ENCODE results near the gene PLCL2.
"Not testable (repeated sequence)": the region's sequence is repeated elsewhere in the genome, so short reads cannot be mapped to it uniquely, and the experiment has no call there.

PLCL2 gene

DNA sequence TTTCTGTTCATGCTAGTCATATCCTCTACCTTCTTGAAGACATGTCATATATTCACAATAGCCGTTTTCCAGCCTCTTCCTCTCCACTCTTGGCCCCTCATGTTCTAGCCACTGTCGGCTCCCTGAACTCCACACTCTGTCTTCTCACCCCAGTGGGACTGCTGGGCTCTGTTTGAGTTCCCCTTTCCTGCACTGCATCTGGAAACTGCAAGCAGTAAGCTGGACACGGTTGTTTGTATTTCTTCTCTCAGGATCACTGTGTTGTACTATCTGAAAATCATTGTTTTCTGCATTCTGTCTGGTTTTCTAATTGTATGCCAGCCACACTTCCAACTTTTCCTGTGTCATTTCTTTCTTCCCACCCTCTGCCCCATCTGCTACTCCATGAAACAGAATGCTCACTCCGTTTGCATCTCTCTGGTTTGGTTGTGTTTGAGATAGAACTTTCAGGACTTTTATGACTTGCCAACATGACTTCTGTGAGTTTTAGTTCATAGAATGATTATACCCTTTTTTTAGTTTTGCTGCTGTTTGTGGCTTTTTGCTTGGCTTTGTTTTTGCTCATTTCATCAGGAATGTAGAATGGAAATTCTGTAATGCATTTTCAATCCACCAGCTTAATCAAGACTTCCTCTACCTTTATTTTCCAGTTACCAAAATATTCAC, 192.3 kb downstream of the PLCL2 start:
- no peak for DNase-seq (ENCODE audit: low spot score)

DNA sequence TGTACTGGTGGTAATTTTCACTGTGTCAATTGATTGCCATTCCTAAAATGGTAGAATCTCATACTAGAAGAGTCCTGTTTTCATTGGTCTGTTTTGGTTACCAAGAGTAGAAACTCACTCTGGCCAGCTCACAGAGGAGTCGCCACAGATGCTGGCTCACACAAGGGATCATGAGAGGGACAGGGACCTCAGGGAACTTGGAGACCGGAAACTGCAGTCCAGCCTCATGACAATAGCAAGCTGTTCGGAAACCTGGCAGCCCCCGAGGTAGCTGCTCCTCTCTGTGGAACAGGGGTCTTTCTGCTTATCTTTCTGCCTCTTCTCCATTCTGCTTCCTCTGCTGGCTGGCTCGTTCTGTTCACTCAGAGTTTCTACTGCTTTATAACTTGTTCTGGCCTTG, 192.9 kb downstream of the PLCL2 start:
- no peak for DNase-seq (ENCODE audit: low spot score)

DNA sequence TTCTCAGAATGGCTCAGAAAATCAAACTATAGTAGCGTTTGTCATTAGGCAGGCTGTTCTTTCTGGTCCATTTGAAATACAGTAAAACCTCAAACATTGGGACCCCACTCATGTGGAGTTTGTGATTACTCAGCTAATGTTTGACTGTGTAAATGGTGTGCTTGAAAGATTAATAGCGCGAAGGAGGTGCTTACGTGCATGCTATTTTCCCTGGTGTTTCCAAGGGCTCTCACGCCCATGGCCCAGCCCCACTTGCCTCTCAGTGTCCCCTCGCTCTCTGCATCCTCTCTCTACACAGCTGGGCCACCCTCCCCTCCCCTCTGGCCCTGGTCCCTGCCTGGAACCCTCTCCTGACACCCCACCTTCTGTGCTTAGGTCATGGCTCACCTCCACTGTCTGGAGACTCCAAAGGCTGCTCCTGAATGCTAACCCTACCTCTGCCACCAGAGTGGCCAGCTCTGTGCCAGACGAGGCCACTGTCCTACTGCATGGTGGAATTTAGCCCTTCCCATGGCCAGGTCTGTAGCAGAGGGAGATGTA, 194.2 kb downstream of the PLCL2 start:
- no peak for DNase-seq (ENCODE audit: low spot score)

DNA sequence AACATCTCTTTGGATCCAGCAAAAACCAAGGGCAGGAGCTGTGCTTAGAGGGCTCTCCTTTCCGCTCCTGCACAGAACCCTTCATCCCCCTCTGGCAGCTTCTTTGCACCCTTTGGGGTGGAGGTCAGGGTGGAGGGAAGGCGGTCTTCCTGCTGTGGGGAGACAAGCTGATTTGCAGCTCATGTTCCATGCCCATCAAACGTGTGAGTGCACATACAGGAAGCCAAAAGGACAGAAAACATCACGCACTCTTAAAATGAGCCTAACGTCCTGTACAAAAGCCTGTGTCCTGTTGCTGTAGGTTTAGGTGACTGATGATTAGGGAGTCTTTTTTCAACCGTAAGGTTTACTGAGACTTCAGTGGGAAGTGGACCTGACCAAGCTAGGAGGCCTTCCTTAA, 195.2 kb downstream of the PLCL2 start:
- DNase-seq (ENCODE audit: low spot score) = no peak

DNA sequence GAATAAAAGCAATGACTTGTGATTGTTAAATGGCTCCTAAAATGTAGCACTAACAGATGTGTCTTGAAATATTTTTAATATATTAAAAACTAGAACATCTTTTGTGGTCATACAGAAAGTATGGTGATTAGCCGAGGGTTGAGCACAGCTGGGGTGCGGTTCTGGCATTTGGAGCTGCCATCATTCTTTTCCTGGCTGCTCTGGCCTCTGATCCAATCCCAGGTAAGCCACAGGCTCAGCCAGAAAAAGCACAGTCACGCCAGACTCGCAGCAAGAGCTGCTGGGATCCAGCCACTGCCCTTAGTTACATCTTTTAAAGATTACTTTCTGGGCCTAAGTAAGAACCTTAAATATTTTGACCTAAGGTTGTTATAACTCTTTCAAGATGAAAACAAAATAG, 196.8 kb downstream of the PLCL2 start:
- no peak for DNase-seq (ENCODE audit: low spot score)

DNA sequence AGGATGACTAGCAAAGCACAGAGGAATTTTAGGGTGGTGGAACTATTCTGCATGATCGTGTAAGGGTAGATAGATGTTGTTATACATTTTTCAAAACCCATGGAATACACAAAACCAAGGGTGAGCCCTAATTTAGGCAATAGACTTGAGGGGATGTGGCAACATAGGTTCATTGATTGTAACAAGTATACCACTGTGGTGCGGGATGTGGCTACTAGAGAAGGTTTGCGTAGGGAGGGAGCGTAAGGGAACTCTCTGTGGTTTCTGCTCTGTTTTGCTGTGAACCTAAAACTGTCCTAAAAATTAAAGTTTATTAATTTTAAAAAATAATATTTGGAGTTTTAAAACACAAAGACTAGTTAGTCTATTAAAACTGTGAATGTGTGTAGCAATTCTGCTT, 202.8 kb downstream of the PLCL2 start:
- no peak for DNase-seq (ENCODE audit: low spot score)

DNA sequence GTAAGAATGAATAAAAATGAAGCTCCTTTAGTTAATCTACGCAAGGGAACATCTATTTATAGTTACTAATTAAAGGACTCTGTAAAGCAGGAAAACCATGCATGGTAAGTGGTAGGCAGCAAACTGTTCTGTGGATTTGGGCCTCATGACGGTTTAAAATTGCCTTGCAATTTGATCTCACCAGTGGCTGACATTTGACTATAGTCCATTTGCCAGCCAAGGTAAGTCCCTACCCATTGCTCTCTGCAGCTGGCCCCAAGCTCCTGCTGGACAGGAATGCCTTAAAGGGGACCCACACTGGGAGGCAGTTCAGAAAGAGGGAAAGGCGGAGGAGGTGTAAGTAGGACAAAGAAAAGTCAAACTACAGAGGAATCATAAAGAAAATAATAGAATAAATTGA, 203.3 kb downstream of the PLCL2 start:
- DNase-seq (ENCODE audit: low spot score) = no peak

DNA sequence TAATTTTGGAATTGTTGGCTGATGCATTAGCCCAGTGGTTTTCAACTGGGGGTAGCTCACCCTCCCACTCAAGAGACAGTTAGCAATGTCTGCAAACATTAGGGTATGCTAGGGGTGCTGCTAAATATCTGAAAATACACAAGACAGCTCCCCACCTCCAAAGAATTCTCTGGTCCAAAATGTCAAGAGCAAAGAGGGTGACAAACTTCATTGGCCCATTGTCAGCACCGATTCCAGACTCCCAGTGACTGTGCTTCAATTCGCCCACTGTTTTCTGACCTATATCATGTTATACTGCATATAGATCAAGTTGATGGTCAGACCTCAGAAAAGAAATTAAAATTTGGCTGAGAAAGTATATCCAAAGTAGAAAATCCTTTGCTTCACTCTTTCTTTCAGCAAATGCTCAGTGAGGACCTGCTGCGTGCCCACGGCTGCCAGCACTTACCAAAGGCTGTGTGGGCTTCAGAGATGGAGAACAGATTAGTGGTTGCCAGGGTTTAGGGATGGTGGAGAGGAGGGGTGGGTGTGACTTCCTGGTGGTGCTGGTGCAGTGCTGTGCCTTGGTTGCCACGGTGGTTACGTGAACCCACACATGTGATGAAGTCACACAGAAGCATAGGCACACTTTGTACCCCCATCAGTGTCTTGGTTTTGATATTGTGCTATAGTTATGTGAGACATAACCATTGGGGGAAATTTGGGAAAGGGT, 204.0 kb downstream of the PLCL2 start:
- DNase-seq (ENCODE audit: low spot score) = no peak

DNA sequence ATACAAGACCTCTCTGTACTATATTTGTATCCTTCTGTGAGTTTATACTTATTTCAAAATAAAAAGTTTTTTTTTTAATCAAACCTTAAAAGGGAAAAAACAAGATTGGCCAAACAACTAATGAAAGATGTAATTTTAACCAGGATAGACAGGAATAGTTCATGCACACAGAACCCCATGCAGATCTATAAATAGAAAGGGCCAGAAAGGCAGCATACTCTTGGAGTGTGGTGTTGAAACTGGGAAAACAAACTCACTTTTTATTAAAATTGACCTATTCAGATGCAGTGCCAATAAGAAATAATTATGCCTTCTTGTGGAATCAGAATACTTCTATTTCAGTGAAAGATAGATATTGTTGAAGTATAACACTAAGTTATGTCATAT, 204.6 kb downstream of the PLCL2 start:
- DNase-seq (ENCODE audit: low spot score) = no peak

DNA sequence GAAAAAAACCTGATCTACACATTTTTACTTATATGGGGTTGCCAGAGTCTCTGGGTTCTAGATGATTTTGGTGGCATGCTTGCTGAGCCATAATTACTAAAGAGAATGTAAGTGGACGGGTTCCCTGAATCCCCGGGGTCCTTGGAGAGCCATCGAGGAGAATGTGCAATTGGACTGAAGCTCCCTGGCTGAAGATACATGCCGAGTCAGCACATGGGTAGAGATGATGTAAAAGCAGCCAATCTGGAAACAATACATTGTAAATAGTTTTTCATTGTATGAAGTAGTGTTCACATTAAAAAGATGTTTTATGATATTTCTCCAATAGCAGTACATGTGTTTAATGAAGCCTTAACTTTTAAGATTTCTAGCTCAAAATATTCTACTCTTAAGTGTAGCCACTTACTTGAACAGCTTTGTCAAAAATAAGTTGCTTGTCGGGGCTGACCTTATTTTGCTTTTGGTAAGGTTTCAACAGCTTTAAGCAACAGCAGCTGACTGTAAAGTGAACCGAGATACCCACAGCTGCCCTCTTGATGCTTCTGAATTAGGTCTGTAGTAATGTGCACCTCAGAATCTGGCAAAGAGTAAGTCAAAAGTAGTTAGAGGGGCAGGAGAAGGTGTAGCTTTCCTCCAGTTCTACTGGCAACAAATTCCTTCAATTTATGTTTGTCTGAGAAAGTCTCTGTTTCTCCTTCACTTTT, 205.7 kb downstream of the PLCL2 start:
- DNase-seq (ENCODE audit: low spot score) = no peak

DNA sequence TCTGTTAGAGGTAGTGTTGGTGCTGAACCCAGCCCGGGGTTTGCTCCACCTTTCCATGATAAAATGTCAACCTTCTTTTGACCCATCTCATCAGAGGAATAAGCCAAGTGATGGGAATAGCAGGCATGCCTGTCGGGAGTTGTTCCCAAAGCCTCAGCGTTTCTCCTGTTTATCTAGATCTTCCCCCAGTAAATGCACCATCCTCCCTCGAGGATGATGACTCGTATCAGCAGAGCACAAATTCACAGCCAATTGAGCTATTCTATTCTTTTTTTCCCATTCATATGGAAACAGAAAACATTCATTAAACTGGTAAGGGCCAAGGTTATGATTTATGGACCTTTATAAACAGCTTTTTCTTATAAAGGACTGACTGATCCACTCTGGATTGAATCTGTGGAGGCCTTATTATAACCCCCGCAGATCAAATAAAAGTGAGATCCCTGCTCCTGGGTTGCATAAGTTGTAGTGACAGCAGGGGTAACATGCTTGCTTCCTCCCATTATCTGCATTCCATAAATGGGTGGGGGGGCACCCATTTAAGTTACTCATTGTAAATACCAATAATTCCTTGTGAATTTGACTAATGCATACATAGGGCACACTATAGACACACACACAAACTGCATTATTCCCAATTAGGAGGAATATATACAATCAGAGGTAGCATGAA, 207.3 kb downstream of the PLCL2 start:
- DNase-seq (ENCODE audit: low spot score) = no peak

DNA sequence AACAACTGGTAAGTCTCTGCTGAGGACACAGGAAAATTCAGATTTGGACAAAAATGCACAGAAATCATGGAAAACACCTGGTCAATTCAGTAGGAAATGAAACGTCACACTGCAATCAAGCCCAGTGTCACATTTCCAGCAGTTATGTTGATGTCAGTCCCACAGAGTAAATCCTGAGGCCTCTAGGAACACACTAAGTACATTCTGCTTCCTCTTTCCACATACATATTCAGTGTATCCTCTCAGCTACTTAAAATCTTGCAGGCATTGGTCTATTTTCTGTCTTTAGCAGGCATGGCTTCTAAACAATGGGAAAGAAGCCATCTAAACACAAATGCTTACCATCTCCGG, 207.8 kb downstream of the PLCL2 start:
- no peak for DNase-seq (ENCODE audit: low spot score)

DNA sequence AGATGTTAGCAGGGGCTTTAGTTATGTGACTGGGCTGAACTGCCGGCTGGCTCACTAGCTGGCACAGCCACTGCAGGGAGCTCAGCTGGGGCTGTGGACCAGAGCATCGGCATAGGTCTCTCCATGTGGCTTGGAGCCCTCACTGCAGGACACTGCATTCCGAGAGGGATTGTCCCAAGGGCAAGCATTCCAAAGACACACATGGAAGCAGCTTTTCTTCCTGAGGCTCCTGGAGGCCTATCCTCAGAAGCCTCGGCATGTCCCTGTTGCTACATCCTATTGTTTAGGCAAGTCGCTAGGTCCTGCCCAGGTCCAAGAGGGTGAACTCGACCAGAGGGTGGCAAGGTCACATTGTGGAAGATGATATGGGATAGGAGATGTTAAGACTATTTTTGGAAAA, 209.8 kb downstream of the PLCL2 start:
- no peak for DNase-seq (ENCODE audit: low spot score)

DNA sequence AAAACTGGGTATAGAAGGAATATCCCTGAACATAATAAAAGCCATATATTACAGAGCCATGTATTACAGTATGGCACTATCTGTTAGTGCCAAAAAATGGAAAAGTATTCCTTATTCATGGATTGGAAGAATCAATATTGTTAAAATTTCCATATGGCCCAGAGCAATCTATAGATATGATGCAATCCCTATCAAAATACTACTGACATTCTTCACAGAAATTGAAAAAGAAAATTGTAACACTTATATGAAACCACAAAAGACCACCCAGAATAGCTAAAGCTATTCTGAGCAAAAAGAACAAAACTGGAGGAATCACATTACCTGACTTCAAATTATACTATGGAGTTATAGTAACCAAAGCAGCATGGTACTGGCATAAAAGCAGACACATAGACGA, 218.8 kb downstream of the PLCL2 start:
- no peak for DNase-seq (ENCODE audit: low spot score)

DNA sequence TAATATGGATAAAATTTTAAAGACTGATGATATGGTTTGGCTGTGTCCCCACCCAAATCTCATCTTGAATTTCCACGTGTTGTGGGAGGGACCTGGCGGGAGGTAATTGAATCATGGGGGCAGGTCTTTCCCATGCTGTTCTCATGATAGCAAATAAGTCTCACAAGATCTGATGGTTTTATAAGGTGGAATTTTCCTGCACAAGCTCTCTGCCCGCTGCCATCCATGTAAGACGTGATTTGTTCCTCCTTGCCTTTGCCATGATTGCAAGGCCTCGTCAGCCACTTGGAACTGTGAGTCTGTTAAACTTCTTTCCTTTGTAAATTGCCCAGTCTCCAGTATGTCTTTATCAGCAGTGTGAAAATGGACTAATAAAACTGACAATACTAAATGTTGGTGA, 222.0 kb downstream of the PLCL2 start:
- not testable (repeated sequence) for DNase-seq (ENCODE audit: low spot score)

DNA sequence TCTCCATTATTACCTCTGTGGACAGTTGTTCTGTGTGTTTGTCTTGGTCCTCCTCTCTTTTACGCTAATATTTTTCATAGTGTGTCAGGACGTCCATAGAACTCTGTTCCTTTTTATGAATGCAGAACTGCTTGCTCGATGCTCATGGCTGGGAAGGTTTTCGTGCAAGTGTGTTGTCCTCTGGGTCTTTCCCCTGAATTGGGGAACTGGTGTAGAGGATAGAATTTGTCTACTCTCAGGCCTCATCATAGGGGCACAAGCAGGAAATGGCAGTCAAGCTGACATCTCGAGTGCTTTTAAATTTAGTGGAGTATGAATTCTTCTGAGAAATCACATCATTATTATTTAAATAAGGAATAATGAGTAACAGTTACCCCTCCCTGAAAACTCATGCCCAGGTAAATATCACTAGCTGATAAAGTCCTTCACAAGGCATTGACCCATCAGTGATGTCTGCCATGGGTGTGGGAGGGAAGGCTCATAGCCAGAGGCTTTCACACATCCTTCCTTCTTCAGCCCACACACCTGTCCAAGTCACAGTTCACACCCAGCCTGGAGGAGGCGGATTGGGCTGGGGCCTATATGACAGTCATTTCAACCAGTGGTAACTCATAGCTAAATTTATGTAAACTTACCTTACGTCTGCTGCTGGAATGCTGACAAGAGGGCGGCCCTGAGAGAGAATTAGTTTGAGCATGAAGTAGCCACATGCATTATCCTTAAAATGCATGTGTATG, 226.1 kb downstream of the PLCL2 start:
- no peak for DNase-seq (ENCODE audit: low spot score)

DNA sequence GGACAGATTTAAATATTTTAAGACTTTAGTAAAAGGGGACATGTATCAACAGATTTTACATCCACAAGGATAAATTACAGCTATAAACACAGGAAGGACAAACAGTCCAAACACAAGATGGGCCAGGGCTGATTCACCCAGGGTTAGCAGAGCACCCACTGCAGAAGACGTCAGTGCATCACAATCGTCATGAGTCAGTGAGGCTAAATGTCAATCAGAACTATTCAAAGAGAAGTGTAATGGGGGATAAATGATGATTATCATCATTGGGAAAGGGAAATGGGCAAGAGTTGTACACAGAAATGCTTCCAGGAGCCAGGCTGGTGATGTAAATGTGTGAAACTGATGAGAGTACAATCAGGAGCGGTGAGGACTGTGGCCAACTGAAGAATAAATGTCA, 226.8 kb downstream of the PLCL2 start:
- DNase-seq (ENCODE audit: low spot score) = no peak

DNA sequence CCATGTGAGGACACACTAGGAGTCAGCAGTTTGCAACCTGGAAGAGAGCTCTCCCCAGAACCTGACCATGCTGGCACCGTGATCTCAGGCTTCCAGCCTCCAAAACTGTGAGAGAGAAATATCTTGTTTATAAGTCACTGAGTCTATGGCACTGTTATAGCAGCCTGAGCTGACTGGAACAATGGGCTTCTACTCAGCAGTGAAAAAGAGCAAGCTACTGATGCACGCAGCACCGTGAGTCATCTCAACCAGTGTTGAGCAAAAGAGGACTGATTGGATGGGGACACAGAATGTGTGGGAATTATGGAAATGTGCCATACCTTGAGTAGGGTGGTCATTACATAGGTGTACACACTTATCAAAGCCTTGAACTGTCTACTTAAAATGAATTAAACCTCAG, 230.4 kb downstream of the PLCL2 start:
- DNase-seq (ENCODE audit: low spot score) = no peak

DNA sequence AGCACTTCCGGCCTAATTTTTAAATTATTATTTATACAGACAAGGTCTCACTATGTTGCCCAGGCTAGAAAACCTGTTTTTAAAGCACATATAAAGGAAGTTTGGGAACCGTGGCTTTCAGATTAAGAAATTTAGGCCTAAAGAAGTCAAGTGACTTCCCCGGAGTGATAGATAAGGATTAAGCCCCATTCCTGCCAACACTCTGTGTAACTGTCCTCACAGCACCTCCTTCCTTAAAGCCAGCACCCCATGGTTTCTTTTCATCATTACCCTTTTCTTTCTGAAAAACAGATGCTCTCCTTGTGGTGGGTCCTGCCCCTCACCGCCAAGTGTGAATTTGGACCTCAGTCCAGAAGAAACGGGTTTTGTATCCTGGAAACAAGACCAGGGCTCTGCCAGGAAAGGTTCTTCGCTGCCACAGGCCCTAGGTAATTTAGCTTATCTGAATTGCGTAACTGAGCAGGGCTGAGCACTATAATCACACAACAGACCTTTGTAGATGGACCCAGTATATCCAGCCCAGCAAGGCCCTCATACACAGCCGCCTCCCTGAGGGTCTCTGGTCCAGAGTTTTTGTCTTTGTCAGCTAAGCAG, 231.3 kb downstream of the PLCL2 start:
- no peak for DNase-seq (ENCODE audit: low spot score)

DNA sequence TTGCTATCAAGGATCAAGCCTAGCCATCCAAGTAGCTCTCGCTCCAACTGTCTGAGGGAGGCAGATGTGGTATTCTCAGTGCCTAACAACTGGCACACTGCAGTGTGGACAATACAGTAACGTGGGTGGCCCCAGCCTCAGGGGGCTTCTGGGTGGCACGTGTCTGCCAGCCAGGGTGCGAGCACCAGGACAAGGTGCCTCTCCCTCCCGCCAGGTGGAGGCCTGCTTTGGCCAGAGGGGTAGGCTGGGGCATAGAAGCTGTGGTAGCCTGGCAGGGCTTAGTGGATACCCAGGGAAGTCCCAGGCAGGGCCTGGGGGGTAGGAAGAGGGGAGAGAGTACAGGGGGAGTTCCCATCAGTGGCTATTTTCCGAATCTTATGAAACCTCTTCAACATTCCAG, 234.0 kb downstream of the PLCL2 start:
- DNase-seq (ENCODE audit: low spot score) = no peak

DNA sequence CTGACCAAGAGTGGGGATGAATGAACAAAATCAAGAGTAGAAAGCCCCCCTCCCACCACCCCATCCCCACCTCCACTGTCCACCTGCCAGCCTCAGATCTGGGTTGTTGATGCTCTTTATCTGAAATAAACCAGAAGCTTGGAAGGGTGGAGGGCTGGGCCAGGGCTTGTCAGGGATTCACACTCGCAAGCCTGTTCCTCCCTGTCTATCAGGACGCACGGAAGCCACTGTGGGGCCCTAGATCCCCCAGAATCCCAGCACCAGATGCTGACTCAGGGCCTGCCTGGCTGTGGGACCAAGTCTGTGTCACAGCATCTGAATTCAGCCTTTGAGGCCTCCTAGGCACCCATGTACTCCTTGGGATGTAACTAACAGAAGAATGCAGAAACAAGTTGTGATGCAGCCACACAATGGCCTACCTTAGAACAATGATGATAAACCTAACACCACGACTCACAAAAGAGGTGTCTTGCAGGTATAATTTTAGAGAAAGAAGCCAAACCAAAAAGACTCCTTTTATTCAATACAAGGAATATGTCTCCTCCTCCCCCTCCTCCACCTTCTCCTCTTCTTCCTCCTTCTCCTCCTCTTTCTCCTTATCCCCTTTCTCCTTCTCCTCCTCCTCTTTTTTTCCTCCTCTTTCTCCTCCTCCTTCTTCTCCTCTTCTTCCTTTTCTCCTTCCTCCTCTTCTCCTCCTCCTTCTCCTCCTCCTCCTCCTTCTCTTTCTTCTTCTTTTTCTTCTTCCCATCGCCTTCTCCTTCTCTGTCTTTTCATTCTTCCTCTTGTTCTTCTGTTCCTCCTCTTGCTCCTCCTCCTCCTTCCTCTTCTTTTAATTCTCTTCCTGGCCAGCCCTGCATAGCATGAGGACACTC, 234.7 kb downstream of the PLCL2 start:
- no peak for DNase-seq (ENCODE audit: low spot score)

Measured in D341Med (cell line).